LoVo (cell line): ENCODE data around the gene UBE2B.
"Not testable (repeated sequence)": the region's sequence is repeated elsewhere in the genome, so short reads cannot be mapped to it uniquely, and the experiment has no call there.

Experiments used
- DNase-seq: peaks from one replicate; pipeline ENCODE4 v3.0.0-alpha.2; 2016; ENCODE audit warnings: low spot score

UBE2B gene

GRCh38 chr5:134370871-134371833 is at the start of gene UBE2B:
TSS of gene UBE2B (plus strand) at chr5:134371569. CDS start at chr5:134371596, 27 bp downstream.
- peak; percentile 99 for DNase-seq

DNA sequence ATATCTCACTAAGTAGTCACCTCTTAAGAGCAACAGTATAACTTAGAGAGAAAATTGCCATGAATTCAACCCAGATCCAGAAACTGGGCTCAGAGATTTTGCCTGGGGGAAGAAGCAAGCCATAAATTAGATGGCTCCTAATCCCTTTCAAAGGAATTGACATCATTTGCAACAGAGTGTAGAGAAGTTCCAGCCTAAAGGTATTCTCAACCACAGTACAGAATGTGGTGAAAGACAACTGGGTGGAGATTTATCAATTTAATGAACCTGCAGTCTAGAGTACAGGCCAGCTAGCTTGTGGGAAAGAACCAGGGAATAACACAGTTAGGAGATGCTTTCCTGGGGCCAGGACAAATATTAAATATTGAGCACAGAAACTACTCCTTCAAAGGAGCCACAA is 44.0 kb upstream of the UBE2B start:
- DNase-seq: no peak

DNA sequence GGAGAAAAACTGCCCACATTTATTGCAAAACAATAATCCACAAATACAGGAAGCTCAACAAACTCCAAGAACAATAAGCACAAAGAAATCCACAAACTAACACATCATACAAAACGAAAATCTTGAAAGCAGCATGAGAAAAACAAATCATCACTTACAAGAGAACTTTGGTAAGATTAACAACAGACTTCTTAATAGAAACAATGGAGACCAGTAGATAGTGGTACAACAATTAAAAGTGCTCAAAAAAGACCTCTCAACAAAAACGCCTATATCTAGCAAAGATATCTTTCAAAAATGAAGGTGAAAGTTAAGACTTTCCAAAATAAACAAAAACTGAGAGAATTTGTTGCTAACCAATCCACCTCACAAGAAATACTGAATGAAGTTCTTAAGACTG is 42.8 kb upstream of the UBE2B start:
- DNase-seq: no peak

GRCh38 chr5:134336833-134337232 is 34.5 kb upstream of the UBE2B start:
- DNase-seq: not testable (repeated sequence)

GRCh38 chr5:134343500-134343899 is 27.9 kb upstream of the UBE2B start:
- not testable (repeated sequence) for DNase-seq

DNA sequence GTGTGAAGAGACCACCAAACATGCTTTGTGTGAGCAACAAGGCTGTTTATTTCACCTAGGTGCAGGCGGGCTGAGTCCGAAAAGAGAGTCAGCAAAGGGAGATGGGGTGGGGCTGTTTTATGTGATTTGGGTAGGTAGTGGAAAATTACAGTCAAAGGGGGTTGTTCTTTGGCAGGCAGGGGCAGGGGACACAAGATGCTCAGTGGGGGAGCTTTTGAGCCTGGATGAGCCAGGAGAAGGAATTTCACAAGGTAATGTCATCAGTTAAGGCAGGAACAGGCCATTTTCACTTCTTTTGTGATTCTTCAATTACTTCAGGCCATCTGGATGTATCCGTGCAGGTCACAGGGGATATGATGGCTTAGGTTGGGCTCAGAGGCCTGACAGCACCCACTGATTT is 25.9 kb upstream of the UBE2B start:
- not testable (repeated sequence) for DNase-seq

DNA sequence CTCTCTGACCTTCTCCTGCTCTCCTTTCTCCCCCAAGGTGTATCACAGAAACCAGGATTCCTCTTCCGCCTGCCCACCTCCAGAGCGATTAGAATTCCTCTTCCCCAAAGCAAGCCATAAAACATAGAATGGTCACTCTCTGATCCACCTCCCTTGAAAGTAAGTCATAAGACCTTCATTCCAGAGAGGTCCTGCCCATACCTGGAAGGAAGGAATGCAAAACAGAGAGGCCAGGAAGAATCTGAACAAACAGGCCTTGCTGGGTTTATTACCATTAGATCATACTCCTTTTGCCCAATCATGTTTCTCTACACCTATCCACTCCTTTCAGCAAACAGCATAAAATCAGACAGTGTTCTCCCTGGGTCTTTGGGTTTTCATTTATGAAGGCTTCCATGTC is 25.4 kb upstream of the UBE2B start:
- peak; percentile 20 for DNase-seq

- DNase-seq: no peak
Measured at GRCh38 chr5:134349463-134349862, 21.9 kb upstream of the UBE2B start.

GRCh38 chr5:134355681-134356080 is 15.7 kb upstream of the UBE2B start:
- no peak for DNase-seq

GRCh38 chr5:134365604-134366003 is 5.8 kb upstream of the UBE2B start:
- no peak for DNase-seq

GRCh38 chr5:134370311-134370870 is 978 bp upstream of the UBE2B start:
- DNase-seq: no peak

DNA sequence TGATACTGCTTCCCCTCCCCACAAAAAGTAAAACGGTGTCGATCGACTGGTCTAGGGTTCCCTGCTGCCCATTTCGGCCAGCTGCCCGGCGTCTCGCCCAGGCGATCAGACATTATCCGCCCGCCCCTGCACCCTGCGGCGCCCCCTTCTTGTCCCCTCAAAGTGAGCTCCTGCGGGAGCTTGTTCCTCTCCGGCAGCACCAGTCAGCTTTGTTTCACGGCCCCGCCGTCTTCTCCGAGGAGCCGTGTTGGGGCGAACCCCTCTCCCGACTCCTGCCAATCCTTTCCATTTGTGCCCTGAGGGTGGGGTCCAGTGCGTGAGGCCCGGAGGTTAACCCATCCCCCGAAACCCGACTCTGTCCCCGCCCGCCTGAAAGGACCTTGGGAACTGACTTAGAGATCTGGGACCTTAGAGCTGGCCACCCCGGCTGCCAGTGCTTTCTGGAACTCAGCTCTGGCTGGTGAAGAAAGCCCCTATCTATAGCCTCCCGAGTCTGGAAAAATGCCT is 518 bp downstream of the UBE2B start:
- peak; percentile 48 for DNase-seq

- not testable (repeated sequence) for DNase-seq
Measured at GRCh38 chr5:134373633-134374032, 2.3 kb downstream of the UBE2B start.

DNA sequence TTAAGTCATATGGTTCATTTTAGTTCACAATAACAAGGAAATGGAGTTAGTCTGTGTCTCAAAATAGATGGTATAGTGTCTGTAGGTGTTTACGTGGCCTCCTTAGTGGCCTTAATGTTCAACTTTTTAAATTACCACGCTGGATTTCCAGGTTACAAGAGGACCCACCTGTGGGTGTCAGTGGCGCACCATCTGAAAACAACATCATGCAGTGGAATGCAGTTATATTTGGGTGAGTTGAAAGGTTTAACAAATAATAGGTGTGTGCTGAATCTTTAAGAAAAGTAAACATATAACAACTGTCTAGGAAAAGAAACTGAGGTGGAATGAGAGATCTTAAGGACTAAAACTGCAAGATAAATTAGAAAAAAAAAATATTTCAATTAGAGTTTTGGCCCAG is 2.9 kb downstream of the UBE2B start:
- no peak for DNase-seq

DNA sequence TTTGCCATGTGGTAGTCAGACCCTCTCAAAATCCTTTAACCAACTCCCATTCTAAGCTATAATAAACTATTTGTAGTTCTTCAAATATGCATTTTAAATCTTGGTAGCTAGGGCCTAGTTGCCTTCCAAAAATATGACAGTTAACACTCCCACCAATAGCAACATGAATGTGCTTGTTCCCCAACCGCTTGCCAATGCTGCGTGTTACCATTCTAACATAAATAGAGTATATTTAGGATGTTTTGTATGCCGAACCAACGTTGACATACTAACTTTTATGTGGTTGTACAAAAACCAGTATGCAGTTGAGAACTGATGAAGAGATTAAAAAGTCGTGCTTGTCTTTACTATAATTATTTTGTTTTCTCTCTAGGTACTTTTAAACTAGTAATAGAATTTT is 9.0 kb downstream of the UBE2B start:
- no peak for DNase-seq

DNA sequence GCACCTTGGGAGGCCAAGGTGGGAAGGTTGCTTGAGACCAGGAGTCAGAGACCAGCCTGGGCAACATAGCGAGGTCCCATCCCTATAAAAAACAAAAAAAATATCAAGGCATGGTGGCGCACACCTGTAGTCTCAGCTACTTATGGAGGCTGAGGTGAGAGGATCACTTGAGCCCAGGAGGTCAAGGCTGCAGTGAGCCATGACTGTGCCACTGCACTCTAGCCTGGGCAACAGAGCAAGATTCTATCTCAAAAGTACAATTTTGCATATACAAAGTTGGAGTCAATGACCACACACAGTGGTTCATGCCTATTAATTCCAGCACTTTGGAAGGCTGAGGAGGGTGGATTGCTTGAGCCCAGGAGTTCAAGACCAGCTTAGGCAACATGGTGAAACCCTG is 10.8 kb downstream of the UBE2B start:
- not testable (repeated sequence) for DNase-seq

DNA sequence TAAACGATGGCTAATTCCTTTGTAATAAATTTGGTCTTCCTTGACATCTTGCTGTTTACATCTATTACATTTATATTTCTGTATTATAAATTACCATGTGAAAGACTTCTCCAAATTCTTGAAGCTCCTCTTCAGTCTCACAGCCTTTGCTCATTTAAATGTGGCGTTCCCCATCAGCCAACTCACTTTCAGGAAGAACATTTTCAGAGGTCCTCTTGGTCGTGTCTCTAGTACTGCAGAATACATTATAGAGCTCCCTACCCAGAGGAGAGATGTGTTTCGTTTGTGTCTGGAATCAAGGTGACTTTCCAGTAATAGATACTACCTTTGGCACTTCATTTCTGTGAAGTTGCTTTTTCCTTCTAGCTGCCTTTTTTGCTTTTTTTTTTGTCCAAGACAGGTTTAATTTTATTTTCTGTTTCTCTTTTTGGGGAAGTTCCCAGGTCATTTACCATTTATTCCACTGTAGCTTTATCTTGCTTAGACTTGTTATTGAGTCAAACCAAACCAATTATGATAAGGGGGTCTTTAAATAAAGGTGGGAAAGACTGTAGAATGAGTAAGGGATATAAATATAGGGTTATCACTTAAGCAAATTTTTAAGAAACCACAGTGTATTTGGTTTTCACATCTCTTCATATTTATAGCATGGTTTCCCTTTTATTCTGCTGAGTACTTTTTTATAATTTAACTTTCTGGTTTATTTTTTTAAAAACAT is 12.8 kb downstream of the UBE2B start:
- no peak for DNase-seq

DNA sequence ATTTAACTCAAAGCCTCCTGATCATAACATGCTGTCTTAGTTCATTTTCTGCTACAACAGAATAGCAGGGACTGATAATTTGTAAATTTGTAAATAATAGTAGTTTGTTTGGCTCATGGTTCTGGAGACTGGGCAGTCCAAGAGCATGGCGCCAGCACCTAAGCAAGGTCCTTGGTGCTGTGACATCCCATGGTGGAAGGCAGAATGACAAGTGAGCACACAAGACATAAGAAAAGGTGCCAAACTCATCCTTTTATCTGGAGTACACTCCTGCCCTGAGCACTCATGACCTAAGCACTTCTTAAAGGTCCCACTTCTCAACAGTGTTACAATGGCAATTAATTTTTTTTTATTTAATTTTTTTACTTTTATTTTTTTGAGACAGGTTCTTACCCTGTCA is 16.1 kb downstream of the UBE2B start:
- DNase-seq: no peak

- no peak for DNase-seq
Measured at GRCh38 chr5:134392301-134392700, 20.9 kb downstream of the UBE2B start.

GRCh38 chr5:134394932-134395331 is 23.6 kb downstream of the UBE2B start:
- DNase-seq: no peak

DNA sequence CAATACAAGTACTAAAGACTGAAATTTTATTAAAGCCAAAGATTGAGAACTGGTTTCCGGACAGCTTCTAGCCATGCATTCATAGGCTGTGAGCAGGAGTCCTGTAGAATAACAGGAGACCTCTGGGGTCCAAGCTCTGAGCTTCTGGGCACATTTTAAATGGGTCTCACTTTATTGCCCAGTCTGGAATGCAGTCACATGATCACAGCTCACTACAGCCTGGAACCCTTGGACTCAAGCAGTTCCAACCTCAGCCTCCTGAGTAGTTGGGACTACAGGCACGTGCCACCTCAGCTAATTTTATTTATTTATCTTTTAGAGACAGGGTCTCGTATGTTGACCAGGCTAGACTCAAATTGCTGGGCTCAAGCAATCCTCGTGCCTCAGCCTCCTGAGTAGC is 24.9 kb downstream of the UBE2B start:
- DNase-seq: no peak

- no peak for DNase-seq
Measured at GRCh38 chr5:134397196-134397595, 25.8 kb downstream of the UBE2B start.
